PC-3 (cell line): ENCODE data around the gene ZFHX3. TPM values are rescaled to one million over a fixed set of nuclear protein-coding genes. Genes with fewer than 3 reads are reported as not detected.

Experiments
- ATAC-seq: fragments of 200-7000 bp; cut with Tn5 transposase; 2 replicates; pipeline ENCODE4 v1.9.1; 2020; ENCODE audit warnings: mild to moderate bottlenecking, moderate library complexity
- BruUV-seq: library from RNA; stranded (reverse); fragments of 400-500 nt; replicated peaks from 2 replicates; lab custom pipeline; 2021; lab: Mats Ljungman, UMichigan
- CTCF ChIA-PET: fragments of 300-600 bp; sonication (Branson Sonifier 250); formaldehyde crosslinking; loops from one replicate; lab custom pipeline; 2022; ENCODE audit warnings: antibody characterized with exemption; lab: Charles Lee
- POLR2A ChIA-PET: fragments of 300-600 bp; sonication (Branson Sonifier 250); formaldehyde crosslinking; loops from one replicate; lab custom pipeline; 2022; ENCODE audit warnings: antibody characterized with exemption; ENCODE audit not compliant: unreplicated experiment; lab: Charles Lee
- DNase-seq: peaks from one replicate; pipeline ENCODE4 v3.0.0-alpha.2; 2015
- H2AFZ ChIP-seq: fragments of 300-600 bp; sonication (generic); 2 replicates; pipeline ENCODE4 v1.6.0; 2016; ENCODE audit warnings: antibody characterized with exemption, low read length
- H3F3A ChIP-seq: fragments of 300-600 bp; sonication (generic); one replicate; pipeline ENCODE4 v1.6.0; 2017; ENCODE audit warnings: antibody characterized with exemption, low read length, control low read depth, mild to moderate bottlenecking; ENCODE audit not compliant: unreplicated experiment
- H3K27ac ChIP-seq: fragments of 300-600 bp; sonication (generic); 2 replicates; pipeline ENCODE4 v1.5.1; 2016; ENCODE audit warnings: mild to moderate bottlenecking, low read length
- H3K27me3 ChIP-seq: fragments of 300-600 bp; sonication (generic); 2 replicates; pipeline ENCODE4 v1.6.1; 2016; ENCODE audit warnings: low read length, mixed read lengths
- H3K36me3 ChIP-seq: fragments of 300-600 bp; sonication (generic); 2 replicates; pipeline ENCODE4 v1.6.1; 2016; ENCODE audit warnings: low read depth, mixed run types, low read length, mixed read lengths
- H3K4me1 ChIP-seq: fragments of 300-600 bp; sonication (generic); 2 replicates; pipeline ENCODE4 v1.5.1; 2016; ENCODE audit warnings: low read length; ENCODE audit not compliant: insufficient read depth
- H3K4me2 ChIP-seq: fragments of 300-600 bp; sonication (generic); 2 replicates; pipeline ENCODE4 v1.6.0; 2016; ENCODE audit warnings: low read length
- H3K4me3 ChIP-seq: fragments of 300-600 bp; sonication (generic); 2 replicates; pipeline ENCODE4 v1.5.1; 2016; ENCODE audit warnings: mild to moderate bottlenecking, low read length, mixed read lengths
- H3K79me2 ChIP-seq: fragments of 300-600 bp; sonication (generic); 2 replicates; pipeline ENCODE4 v1.6.1; 2017; ENCODE audit warnings: low read length, mixed read lengths
- H3K9ac ChIP-seq: fragments of 300-600 bp; sonication (generic); 2 replicates; pipeline ENCODE4 v1.6.0; 2016; ENCODE audit warnings: mild to moderate bottlenecking, low read length
- H3K9me2 ChIP-seq: fragments of 300-600 bp; sonication (generic); replicated peaks from 2 replicates; pipeline ENCODE4 v1.6.1; 2016; ENCODE audit warnings: mixed run types, low read length, mixed read lengths
- H3K9me3 ChIP-seq: fragments of 300-600 bp; sonication (generic); 2 replicates; pipeline ENCODE4 v1.6.1; 2016; ENCODE audit warnings: low read length, mixed read lengths
- H4K20me1 ChIP-seq: fragments of 300-600 bp; sonication (generic); 2 replicates; pipeline ENCODE4 v1.6.1; 2016; ENCODE audit warnings: low read length, mixed read lengths
- EZH2 ChIP-seq: fragments of 300-600 bp; sonication (generic); IDR thresholded peaks from one replicate; pipeline ENCODE4 v1.6.1; 2017; ENCODE audit warnings: antibody characterized with exemption, mild to moderate bottlenecking, low read length; ENCODE audit not compliant: unreplicated experiment
- EZH2phosphoT487 ChIP-seq: fragments of 300-600 bp; sonication (generic); IDR thresholded peaks from 2 replicates; pipeline ENCODE4 v1.6.1; 2018; ENCODE audit warnings: mild to moderate bottlenecking, antibody characterized with exemption, low read length, borderline replicate concordance
- intact Hi-C: fragments of 100-400 bp; cut with micrococcal nuclease; formaldehyde crosslinking; loops from 2 replicates; pipeline ENCODE4 v1.9.0; 2023
- total RNA-seq: library from RNA; depleted of rRNA; stranded (reverse); fragments of >200 nt; gene quantifications from 2 replicates; pipeline ENCODE4 v1.2.3, GENCODE V29; 2014
- TF ChIP-seq, protein P1 (sequence below): fragments of 300-600 bp; sonication (generic); conservative IDR thresholded peaks from 2 replicates; pipeline ENCODE4 v1.5.1; 2017; ENCODE audit warnings: antibody characterized with exemption, low read depth, mild to moderate bottlenecking, low read length

Gene ZFHX3
- total RNA-seq, 1 experiment from 2014 or later: 3.5 TPM

DNA sequence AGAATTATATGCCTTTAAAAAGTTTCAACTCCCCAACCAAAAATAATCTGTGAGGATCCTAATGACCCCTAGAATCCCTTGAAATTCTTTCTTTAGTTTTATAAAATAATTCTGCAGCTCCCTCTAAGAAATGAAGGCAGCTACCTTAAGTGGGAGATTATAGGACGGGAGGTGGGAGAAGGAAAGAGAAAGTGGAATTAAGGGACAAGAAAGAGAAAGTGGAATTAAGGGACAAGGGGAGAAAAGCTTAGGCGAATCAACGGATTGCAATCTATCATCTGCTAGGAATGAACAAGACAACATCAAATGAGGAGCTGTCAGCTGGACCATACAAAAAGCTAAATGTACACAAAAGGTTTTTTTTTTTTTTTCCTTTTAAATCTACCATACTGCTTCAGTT lies 262.0 kb downstream of the ZFHX3 start:
- Histone ChIP-seq H2AFZ (no peak overlapping the region), H3K36me3 (no peaks in the 10 kb centered on the region), H3K9ac (no peak overlapping the region), H3K9me3 (no peaks in the 10 kb centered on the region), H3K27me3 (no peaks in the 10 kb centered on the region), H3K79me2 (no peaks in the 10 kb centered on the region), H3K4me2 (no peak overlapping the region), H3K4me3 (no peak overlapping the region), H3K27ac (no peak overlapping the region), H4K20me1 (no peaks in the 10 kb centered on the region), H3K9me2 (no peaks in the 10 kb centered on the region), H3F3A (no peaks in the 10 kb centered on the region), H3K4me1 (peaks cover 17% of the 10 kb centered on the region)
- CTCF ChIA-PET: interaction anchor here (0.6 to 0.7 kb wide), 2 partner anchors 1441 to 1488 kb away, joined by 3 read pairs; no protein-coding TSS in a partner anchor
- DNase-seq (no peak), ATAC-seq (no peak)
- TF ChIP-seq, protein P1, sequence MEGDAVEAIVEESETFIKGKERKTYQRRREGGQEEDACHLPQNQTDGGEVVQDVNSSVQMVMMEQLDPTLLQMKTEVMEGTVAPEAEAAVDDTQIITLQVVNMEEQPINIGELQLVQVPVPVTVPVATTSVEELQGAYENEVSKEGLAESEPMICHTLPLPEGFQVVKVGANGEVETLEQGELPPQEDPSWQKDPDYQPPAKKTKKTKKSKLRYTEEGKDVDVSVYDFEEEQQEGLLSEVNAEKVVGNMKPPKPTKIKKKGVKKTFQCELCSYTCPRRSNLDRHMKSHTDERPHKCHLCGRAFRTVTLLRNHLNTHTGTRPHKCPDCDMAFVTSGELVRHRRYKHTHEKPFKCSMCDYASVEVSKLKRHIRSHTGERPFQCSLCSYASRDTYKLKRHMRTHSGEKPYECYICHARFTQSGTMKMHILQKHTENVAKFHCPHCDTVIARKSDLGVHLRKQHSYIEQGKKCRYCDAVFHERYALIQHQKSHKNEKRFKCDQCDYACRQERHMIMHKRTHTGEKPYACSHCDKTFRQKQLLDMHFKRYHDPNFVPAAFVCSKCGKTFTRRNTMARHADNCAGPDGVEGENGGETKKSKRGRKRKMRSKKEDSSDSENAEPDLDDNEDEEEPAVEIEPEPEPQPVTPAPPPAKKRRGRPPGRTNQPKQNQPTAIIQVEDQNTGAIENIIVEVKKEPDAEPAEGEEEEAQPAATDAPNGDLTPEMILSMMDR: no peak
- TF ChIP-seq EZH2: no peak
- TF ChIP-seq EZH2phosphoT487: no peak
- intact Hi-C loops: loop anchor here (5.0 to 10.0 kb wide), 2 partner anchors 119 to 281 kb away; no protein-coding TSS in a partner anchor
- POLR2A ChIA-PET: interaction anchor here (0.6 kb wide), 2 partner anchors 292 to 780 kb away, joined by 3 to 11 read pairs; no protein-coding TSS in a partner anchor
- no TSS peak for BruUV-seq

DNA sequence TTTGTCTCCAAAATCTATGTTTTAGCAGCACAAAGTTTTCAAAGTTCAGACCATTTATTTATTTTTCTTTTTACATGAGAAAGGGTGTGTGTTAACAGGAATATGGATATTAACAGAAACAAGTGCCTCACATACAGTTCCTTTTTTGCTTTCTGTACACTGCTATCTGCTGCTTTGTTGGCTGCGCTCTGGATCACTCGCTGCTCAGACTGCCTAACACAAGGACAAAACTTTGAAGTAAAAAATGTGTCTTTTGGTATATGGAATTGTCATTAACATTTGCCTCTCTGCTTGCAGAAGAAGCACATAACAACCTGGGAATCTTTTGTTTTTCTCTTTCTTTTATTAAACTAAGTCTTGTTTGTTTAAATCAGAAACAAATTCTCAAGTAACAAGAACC lies 262.8 kb downstream of the ZFHX3 start:
- Histone ChIP-seq H3F3A (no peaks in the 10 kb centered on the region), H3K4me3 (no peak overlapping the region), H3K79me2 (no peaks in the 10 kb centered on the region), H3K9ac (no peak overlapping the region), H3K27me3 (no peaks in the 10 kb centered on the region), H3K9me2 (no peaks in the 10 kb centered on the region), H3K9me3 (no peaks in the 10 kb centered on the region), H3K4me2 (no peak overlapping the region), H3K36me3 (no peaks in the 10 kb centered on the region), H4K20me1 (no peaks in the 10 kb centered on the region), H3K27ac (no peak overlapping the region), H3K4me1 (peaks cover 17% of the 10 kb centered on the region), H2AFZ (no peak overlapping the region)
- ChIA-PET POLR2A (no interaction called here), CTCF (no interaction called here)
- TF ChIP-seq EZH2phosphoT487 (no peak), EZH2 (no peak)
- TF ChIP-seq, protein P1: no peak
- no peak for DNase-seq
- intact Hi-C loops: loop anchor here (5.0 to 10.0 kb wide), 2 partner anchors 118 to 280 kb away; no protein-coding TSS in a partner anchor
- BruUV-seq: no TSS peak
- ATAC-seq: no peak

DNA sequence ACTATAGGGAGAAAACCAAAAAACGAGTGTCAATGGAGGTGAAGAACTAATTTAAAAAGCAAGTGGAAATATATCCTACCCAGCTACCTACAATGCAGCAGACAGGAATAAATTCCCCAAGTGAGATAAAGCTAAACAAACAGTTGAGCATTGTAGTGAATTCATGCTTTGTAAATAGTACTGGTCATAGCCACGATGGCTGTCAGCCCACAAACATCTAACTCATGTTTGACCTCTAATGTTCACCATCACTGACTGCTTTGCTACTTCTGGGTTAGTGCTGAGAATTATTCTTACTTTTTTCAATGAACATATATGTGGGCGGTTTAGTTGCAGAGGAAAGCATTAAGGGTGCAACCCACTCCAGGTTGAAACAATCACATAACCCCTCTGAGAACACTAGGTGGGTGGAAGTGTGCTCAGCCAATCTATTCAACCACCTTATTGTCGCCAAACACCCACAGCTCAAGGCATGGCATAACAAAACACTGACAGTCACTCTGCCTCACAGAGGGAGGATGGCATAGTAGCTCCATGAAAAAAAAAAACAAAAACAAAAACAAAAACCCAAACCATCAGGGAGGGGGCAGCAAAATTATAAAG lies 264.1 kb downstream of the ZFHX3 start:
- no peaks in the 10 kb centered on the region for H3K27me3 ChIP-seq

More for the DNA sequence above, 264.1 kb downstream of the ZFHX3 start:
- Histone ChIP-seq H2AFZ (no peak overlapping the region), H4K20me1 (no peaks in the 10 kb centered on the region), H3K4me1 (peaks cover 14% of the 10 kb centered on the region), H3K79me2 (no peaks in the 10 kb centered on the region), H3K4me2 (0 out of 2 replicates have a peak overlapping the region, but pooled peaks have one; percentile 38), H3K27ac (peak overlapping the region; percentile 43), H3K9me3 (no peaks in the 10 kb centered on the region), H3K4me3 (no peak overlapping the region), H3K9me2 (no peaks in the 10 kb centered on the region), H3K9ac (no peak overlapping the region), H3F3A (no peaks in the 10 kb centered on the region), H3K36me3 (no peaks in the 10 kb centered on the region)
- intact Hi-C loops: loop anchor here (10.0 kb wide), 1 partner anchor 279 kb away; no protein-coding TSS in a partner anchor
- ATAC-seq (peak; percentile 77), DNase-seq (peak; percentile 68)
- BruUV-seq: no TSS peak
- ChIA-PET CTCF (interaction anchor here (0.7 kb wide), 1 partner anchor 273 kb away, joined by 14 read pairs; no protein-coding TSS in a partner anchor), POLR2A (no interaction called here)
- TF ChIP-seq EZH2: no peak
- no peak for TF ChIP-seq EZH2phosphoT487
- TF ChIP-seq, protein P1: no peak
